ENCODE results near the gene NRDC.

GRCh38 chr1:51745304-51745570, 133.3 kb downstream of the NRDC start:
- TF ChIP-seq CTCF (IDR thresholded peaks at IDR 0.05; ENCODE audit: low read length) (no peak), EZH2 (optimal IDR thresholded peaks at IDR 0.05; ENCODE audit: low read depth, low read length) (no peak)
